Erythroblast (primary cell): Measurements from ENCODE around the gene ORC1.

Experiments
- GATA1 ChIP-seq: IDR thresholded peaks from 2 replicates; pipeline ENCODE4 v1.6.1; 2011; ENCODE audit warnings: low read depth, mild to moderate bottlenecking, control low read depth, low read length, moderate library complexity
- POLR2A ChIP-seq: IDR thresholded peaks from 2 replicates; pipeline ENCODE4 v1.6.1; 2011; ENCODE audit warnings: mild to moderate bottlenecking, low read length

DNA sequence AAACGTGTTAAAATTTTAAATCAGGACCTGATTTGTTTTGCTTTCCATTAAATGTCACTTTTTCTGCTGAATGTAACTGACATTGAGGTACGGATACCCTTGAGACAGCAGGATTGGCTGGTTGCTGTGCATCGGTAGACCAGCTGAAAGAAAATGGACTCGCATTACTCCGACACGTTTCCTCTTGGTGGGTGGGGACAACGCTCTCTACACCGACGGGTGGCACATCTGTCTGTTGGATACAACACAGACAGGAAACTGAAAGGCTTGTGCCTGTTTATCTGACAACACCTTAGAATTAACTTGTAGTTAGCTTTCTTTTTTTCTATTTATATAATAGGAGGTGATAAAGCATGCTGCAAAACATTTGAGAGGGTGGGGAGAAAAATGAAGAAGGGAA lies 19.5 kb upstream of the ORC1 start:
- TF ChIP-seq POLR2A = no peak
- TF ChIP-seq GATA1 = no peak
